ENCODE results near the gene MYH15. TPM values are rescaled to one million over a fixed set of nuclear protein-coding genes. Genes with fewer than 3 reads are reported as not detected.

Gene MYH15
- total RNA-seq, 1 donor from 2014 or later, result not detected

DNA sequence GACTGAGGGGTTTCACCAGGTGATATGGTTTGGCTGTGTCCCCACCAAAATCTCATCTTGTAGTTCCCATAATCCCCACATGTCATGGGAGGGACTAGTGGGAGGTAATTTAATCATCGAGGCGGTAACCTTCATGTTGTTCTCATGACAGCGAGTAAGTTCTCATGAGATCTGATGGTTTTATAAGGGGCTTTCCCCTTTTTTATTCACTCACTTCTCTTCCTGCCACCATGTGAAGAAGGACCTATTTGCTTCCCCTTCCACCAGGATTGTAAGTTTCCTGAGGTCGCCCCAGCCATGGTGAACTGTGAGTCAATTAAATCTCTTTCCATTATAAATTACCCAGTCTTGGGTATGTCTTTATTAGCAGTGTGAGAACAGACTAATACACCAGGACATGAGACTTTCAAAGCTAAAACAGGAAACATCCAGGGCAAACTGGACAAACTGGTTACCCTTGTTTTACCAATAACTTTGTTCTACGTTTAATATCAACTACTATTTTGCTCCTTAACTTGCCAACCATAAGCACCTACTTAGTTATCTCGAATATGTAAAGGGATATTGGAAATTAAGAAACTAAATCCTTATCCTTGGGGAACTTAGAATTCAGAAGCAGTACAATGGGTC, 98.2 kb downstream of the MYH15 start:
- Histone ChIP-seq H3K27me3 (no peaks in the 10 kb centered on the region), H3K27ac (no peak overlapping the region), H3K4me3 (no peak overlapping the region), H3K4me1 (peaks cover 12% of the 10 kb centered on the region), H3K36me3 (no peaks in the 10 kb centered on the region), H3K9me3 (no peaks in the 10 kb centered on the region)
- TF ChIP-seq POLR2AphosphoS5 (IDR thresholded peaks at IDR 0.05; ENCODE audit: insufficient read depth in 1 of 2, low read depth in 1 of 2), result peak in 1 of 2 donors; percentile 31
- TF ChIP-seq POLR2A (IDR thresholded peaks at IDR 0.05), result no peak
- intact Hi-C loops (cut with DNase I), result no loop called here
- no peak for DNase-seq (ENCODE audit: extremely low spot score in 2 of 2)

DNA sequence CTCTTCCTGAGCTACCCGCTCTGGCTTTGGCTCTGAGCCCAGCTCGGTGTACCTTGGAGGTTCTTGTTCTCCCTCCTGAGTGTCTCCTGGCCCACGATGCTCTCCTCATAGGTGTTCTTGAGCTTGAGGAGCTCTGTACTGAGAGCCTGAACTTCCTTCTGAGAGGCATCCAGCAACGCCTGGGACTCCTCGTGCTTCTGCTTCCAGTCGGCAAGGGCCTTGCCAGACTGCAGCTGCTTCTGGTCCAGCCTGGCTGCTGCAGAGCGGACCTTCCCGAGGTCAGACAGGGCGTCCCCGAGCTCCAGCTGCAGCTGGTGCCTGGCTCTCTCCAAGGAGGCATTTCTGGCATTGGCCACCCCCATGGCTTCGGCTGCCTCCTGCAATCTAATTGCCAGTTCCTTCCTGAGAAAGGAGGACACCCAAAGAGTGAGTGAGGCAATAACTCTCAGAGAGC, 99.8 kb downstream of the MYH15 start:
- Histone ChIP-seq H3K9me3 (no peaks in the 10 kb centered on the region), H3K27ac (no peak overlapping the region), H3K4me3 (no peak overlapping the region), H3K27me3 (no peaks in the 10 kb centered on the region), H3K4me1 (peaks cover 12% of the 10 kb centered on the region), H3K36me3 (no peaks in the 10 kb centered on the region)
- no peak for TF ChIP-seq POLR2A (IDR thresholded peaks at IDR 0.05)
- TF ChIP-seq, protein P1, sequence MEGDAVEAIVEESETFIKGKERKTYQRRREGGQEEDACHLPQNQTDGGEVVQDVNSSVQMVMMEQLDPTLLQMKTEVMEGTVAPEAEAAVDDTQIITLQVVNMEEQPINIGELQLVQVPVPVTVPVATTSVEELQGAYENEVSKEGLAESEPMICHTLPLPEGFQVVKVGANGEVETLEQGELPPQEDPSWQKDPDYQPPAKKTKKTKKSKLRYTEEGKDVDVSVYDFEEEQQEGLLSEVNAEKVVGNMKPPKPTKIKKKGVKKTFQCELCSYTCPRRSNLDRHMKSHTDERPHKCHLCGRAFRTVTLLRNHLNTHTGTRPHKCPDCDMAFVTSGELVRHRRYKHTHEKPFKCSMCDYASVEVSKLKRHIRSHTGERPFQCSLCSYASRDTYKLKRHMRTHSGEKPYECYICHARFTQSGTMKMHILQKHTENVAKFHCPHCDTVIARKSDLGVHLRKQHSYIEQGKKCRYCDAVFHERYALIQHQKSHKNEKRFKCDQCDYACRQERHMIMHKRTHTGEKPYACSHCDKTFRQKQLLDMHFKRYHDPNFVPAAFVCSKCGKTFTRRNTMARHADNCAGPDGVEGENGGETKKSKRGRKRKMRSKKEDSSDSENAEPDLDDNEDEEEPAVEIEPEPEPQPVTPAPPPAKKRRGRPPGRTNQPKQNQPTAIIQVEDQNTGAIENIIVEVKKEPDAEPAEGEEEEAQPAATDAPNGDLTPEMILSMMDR (IDR thresholded peaks at IDR 0.05), result no peak
- no peak for TF ChIP-seq POLR2AphosphoS5 (IDR thresholded peaks at IDR 0.05; ENCODE audit: insufficient read depth in 1 of 2, low read depth in 1 of 2)
- DNase-seq (ENCODE audit: extremely low spot score in 2 of 2), result no peak
- intact Hi-C loops (cut with DNase I), result no loop called here

DNA sequence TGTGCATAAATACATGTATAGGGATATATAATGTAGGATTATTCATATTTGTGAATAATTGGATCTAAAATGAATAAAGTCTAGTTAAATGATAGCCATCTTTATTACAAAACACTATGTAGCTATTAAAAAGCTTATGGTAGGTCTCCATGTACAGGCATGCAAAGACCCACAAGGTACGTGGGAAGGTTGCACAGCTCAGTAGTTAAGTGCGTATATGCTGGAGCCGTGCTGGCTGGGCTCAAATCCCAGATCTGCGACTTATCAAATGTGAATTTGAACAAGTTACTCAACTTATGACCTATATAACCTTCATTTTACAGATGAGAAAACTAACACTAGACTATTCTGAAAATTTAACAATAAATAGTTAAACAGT, 100.6 kb downstream of the MYH15 start:
- H3K36me3 ChIP-seq, result no peaks in the 10 kb centered on the region

DNA sequence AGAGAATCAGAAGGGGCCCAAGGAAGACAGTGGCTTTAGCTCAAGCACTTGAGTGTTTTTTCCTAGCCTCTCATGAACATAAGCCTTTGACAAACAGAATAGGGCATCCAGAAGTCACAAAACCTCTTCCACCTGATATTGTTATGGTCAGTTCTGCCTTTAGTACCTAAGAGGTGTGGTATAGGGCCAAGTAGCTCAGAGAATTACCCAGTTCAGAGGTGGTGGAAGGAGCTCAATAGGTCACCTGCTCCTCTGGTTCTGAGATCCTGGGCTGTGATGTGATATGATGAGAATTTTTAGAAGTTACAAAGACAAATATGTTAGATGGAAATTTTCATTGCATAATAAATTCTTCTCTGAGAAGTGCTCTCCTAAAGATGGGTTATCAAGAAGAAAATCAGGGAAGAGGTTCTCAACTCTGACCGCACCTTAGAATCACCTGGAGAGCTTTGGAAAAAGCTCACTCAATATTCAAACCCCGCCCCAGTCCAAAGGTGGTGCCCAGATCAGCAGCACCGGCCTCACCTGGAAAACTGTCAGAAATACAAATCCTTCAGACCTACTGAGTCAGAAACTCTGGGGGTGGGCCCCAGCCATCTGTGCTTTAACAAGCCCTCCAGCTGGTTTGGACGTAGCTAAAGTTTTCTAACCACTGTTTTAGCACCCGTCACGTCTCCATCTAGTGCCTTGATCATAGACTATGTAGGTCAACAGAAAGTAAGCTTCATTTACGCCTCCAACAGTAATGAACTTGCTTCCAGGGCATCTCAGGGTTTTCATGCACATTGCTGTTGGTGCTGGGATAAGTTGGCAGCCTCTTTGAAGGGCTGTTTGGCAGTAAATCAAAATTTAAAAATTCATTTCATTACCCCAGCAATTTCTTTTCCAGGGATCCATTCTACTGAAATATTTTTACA, 101.3 kb downstream of the MYH15 start:
- H3K27ac ChIP-seq, result peak overlapping the region; percentile 9
- no peaks in the 10 kb centered on the region for H3K27me3 ChIP-seq
- no peak overlapping the region for H3K4me3 ChIP-seq
- intact Hi-C loops (cut with DNase I), result no loop called here
- peaks cover 12% of the 10 kb centered on the region for H3K4me1 ChIP-seq
- no peak for TF ChIP-seq POLR2AphosphoS5 (IDR thresholded peaks at IDR 0.05; ENCODE audit: insufficient read depth in 1 of 2, low read depth in 1 of 2)
- no peaks in the 10 kb centered on the region for H3K9me3 ChIP-seq
- DNase-seq (ENCODE audit: extremely low spot score in 2 of 2), result no peak
- no peaks in the 10 kb centered on the region for H3K36me3 ChIP-seq

More for the DNA sequence above, 100.6 kb downstream of the MYH15 start:
- intact Hi-C loops (cut with DNase I), result no loop called here
- H3K9me3 ChIP-seq, result no peaks in the 10 kb centered on the region
- no peak overlapping the region for H3K27ac ChIP-seq
- H3K4me1 ChIP-seq, result peaks cover 12% of the 10 kb centered on the region
- no peak for DNase-seq (ENCODE audit: extremely low spot score in 2 of 2)
- H3K4me3 ChIP-seq, result no peak overlapping the region
- no peaks in the 10 kb centered on the region for H3K27me3 ChIP-seq
- TF ChIP-seq, protein P1 (IDR thresholded peaks at IDR 0.05), result no peak
- TF ChIP-seq POLR2AphosphoS5 (IDR thresholded peaks at IDR 0.05; ENCODE audit: insufficient read depth in 1 of 2, low read depth in 1 of 2), result no peak
- no peak for TF ChIP-seq POLR2A (IDR thresholded peaks at IDR 0.05)

DNA sequence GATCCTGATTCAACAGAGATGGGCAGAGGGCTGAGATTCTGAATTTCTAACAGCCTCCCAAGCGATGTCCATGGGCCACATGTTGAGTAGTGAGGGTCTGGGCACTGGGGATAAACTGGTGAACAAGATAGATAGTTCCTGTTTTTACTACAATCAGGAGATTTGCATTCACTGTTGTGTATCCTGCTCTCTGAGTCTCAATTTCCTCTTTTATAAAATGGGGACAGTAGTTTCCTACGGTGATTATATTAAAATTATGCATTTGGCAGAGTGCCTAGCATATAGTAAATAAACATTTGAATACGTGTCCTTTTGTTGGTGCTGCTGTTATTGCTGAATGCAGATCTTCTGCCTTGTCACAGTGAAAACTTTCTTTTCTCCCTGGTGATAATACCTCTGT, 102.5 kb downstream of the MYH15 start:
- H3K4me1 ChIP-seq, result peaks cover 12% of the 10 kb centered on the region
- H3K27me3 ChIP-seq, result no peaks in the 10 kb centered on the region
- intact Hi-C loops (cut with DNase I), result no loop called here
- DNase-seq (ENCODE audit: extremely low spot score in 2 of 2), result no peak
- no peaks in the 10 kb centered on the region for H3K36me3 ChIP-seq
- TF ChIP-seq POLR2AphosphoS5 (IDR thresholded peaks at IDR 0.05; ENCODE audit: insufficient read depth in 1 of 2, low read depth in 1 of 2) (no peak), POLR2A (IDR thresholded peaks at IDR 0.05) (no peak)
- TF ChIP-seq, protein P1 (IDR thresholded peaks at IDR 0.05), result no peak
- H3K9me3 ChIP-seq, result no peaks in the 10 kb centered on the region
- no peak overlapping the region for H3K4me3 ChIP-seq
- no peak overlapping the region for H3K27ac ChIP-seq

Measured in vagina (tissue), 2 donors.